NCI-H2196 treated with DMSO at 0.1 percent for 48 hours (cell line): Measurements from ENCODE around the gene SOAT2.
"Not testable (repeated sequence)": the region's sequence is repeated elsewhere in the genome, so short reads cannot be mapped to it uniquely, and the experiment has no call there.

Experiments
- DNase-seq: peaks from one replicate; lab custom pipeline; 2025; ENCODE audit not compliant: unreplicated experiment; lab: John Stamatoyannopoulos, UW

The SOAT2 gene

GRCh38 chr12:53079226-53080117 lies 23.8 kb upstream of the SOAT2 start, which contains the start of gene SPRYD3:
Gene SPRYD3 (minus strand): TSS chr12:53079390. CDS start chr12:53079333, 57 bp downstream.
- peak; percentile 95 for DNase-seq

GRCh38 chr12:53082637-53083175 lies 20.6 kb upstream of the SOAT2 start:
- DNase-seq: no peak

GRCh38 chr12:53086361-53086760 lies 16.9 kb upstream of the SOAT2 start:
- no peak for DNase-seq

GRCh38 chr12:53090105-53090504 lies 13.2 kb upstream of the SOAT2 start:
- DNase-seq: no peak

- DNase-seq: no peak
Observed at GRCh38 chr12:53090554-53090953, 12.7 kb upstream of the SOAT2 start.

- no peak for DNase-seq
Observed at GRCh38 chr12:53091756-53092155, 11.5 kb upstream of the SOAT2 start.

GRCh38 chr12:53093777-53094393 lies 9.4 kb upstream of the SOAT2 start:
- no peak for DNase-seq

GRCh38 chr12:53094394-53094787 lies 8.9 kb upstream of the SOAT2 start:
- no peak for DNase-seq

- DNase-seq: not testable (repeated sequence)
Observed at GRCh38 chr12:53094796-53095595, 8.3 kb upstream of the SOAT2 start.

- DNase-seq: not testable (repeated sequence)
Observed at GRCh38 chr12:53095596-53095895, 7.7 kb upstream of the SOAT2 start.

- DNase-seq: no peak
Observed at GRCh38 chr12:53096089-53096741, 7.1 kb upstream of the SOAT2 start.

GRCh38 chr12:53096759-53097158 lies 6.5 kb upstream of the SOAT2 start:
- no peak for DNase-seq

- no peak for DNase-seq
Observed at GRCh38 chr12:53097207-53097563, 6.1 kb upstream of the SOAT2 start.

GRCh38 chr12:53097564-53098353 lies 5.5 kb upstream of the SOAT2 start, which contains the start of gene IGFBP6:
Gene IGFBP6 (plus strand): TSS chr12:53097667. CDS start chr12:53097718, 51 bp downstream.
- DNase-seq: no peak

GRCh38 chr12:53098354-53098981 lies 4.8 kb upstream of the SOAT2 start:
- no peak for DNase-seq

GRCh38 chr12:53099071-53099882 lies 4.0 kb upstream of the SOAT2 start:
- peak; percentile 68 for DNase-seq

GRCh38 chr12:53100466-53101151 lies 2.7 kb upstream of the SOAT2 start:
- DNase-seq: no peak

- DNase-seq: no peak
Observed at GRCh38 chr12:53101266-53101665, 2.0 kb upstream of the SOAT2 start.
